NAMALWA (cell line): ENCODE results near the gene COL8A1.
A peak's percentile ranks its signal among the peaks of the same experiment; 100 is the strongest.
"Not testable (repeated sequence)": the region's sequence is repeated elsewhere in the genome, so short reads cannot be mapped to it uniquely, and the experiment has no call there.

Experiments used
- DNase-seq: peaks from one replicate; pipeline ENCODE4 v3.0.0-alpha.2; 2015; ENCODE audit warnings: low spot score

Gene COL8A1

GRCh38 chr3:99638167-99638948, at the start of gene COL8A1:
Gene COL8A1 (plus strand): TSS chr3:99638594. CDS start chr3:99790683, 152,089 bp downstream.
- no peak for DNase-seq

- DNase-seq: not testable (repeated sequence)
These were observed 49.2 kb upstream of the COL8A1 start for GRCh38 chr3:99589168-99589567.

GRCh38 chr3:99599894-99600293, 38.5 kb upstream of the COL8A1 start:
- DNase-seq: no peak

GRCh38 chr3:99601515-99601914, 36.9 kb upstream of the COL8A1 start:
- DNase-seq: no peak

GRCh38 chr3:99602183-99602582, 36.2 kb upstream of the COL8A1 start:
- no peak for DNase-seq

GRCh38 chr3:99607151-99607550, 31.2 kb upstream of the COL8A1 start:
- no peak for DNase-seq

GRCh38 chr3:99614768-99615167, 23.6 kb upstream of the COL8A1 start:
- no peak for DNase-seq

GRCh38 chr3:99620077-99620767, 18.2 kb upstream of the COL8A1 start:
- no peak for DNase-seq

GRCh38 chr3:99620976-99621375, 17.4 kb upstream of the COL8A1 start:
- DNase-seq: no peak

- no peak for DNase-seq
These were observed 13.7 kb upstream of the COL8A1 start for GRCh38 chr3:99624496-99625236.

- no peak for DNase-seq
These were observed 13.2 kb upstream of the COL8A1 start for GRCh38 chr3:99625237-99625622.

- no peak for DNase-seq
These were observed 12.6 kb upstream of the COL8A1 start for GRCh38 chr3:99625643-99626416.

- DNase-seq: no peak
These were observed 12.0 kb upstream of the COL8A1 start for GRCh38 chr3:99626417-99626788.

- DNase-seq: peak; percentile 4
These were observed 11.2 kb upstream of the COL8A1 start for GRCh38 chr3:99627062-99627826.

- no peak for DNase-seq
These were observed 7.6 kb upstream of the COL8A1 start for GRCh38 chr3:99630815-99631214.

GRCh38 chr3:99633887-99634558, 4.4 kb upstream of the COL8A1 start:
- no peak for DNase-seq

GRCh38 chr3:99634881-99635280, 3.5 kb upstream of the COL8A1 start:
- DNase-seq: no peak

- no peak for DNase-seq
These were observed 3.0 kb upstream of the COL8A1 start for GRCh38 chr3:99635348-99635747.

GRCh38 chr3:99637016-99637367, 1.4 kb upstream of the COL8A1 start:
- DNase-seq: no peak

GRCh38 chr3:99637368-99638111, 854 bp upstream of the COL8A1 start:
- no peak for DNase-seq
